Umbilical cord (tissue), 2 donors: Measurements from ENCODE around the gene GRHPR. TPM values are rescaled to one million over a fixed set of nuclear protein-coding genes. Genes with fewer than 3 reads are reported as not detected.
A peak's percentile ranks its signal among the peaks of the same experiment; 100 is the strongest.
"Not testable (repeated sequence)": the region's sequence is repeated elsewhere in the genome, so short reads cannot be mapped to it uniquely, and the experiment has no call there.

Experiments used
- DNase-seq: peaks from one replicate; pipeline ENCODE4 v3.0.0-alpha.2; 2015; ENCODE audit warnings: low spot score
- total RNA-seq: library from RNA; depleted of rRNA; stranded (reverse); fragments of >200 nt; gene quantifications from one replicate; pipeline ENCODE4 v1.2.3, GENCODE V29; 2014; ENCODE audit warnings: low replicate concordance; ENCODE audit not compliant: insufficient read depth

The GRHPR gene
- 66.0 TPM for total RNA-seq

GRCh38 chr9:37422289-37423104 lies at the start of gene GRHPR:
TSS of gene GRHPR (plus strand) at chr9:37422696. CDS start at chr9:37422751, 55 bp downstream.
- DNase-seq: peak; percentile 88

- no peak for DNase-seq
These were observed 49.7 kb upstream of the GRHPR start for GRCh38 chr9:37372839-37373238.

- DNase-seq: no peak
These were observed 48.9 kb upstream of the GRHPR start for GRCh38 chr9:37373621-37374020.

GRCh38 chr9:37374892-37375291 lies 47.6 kb upstream of the GRHPR start:
- no peak for DNase-seq

GRCh38 chr9:37377688-37378612 lies 44.5 kb upstream of the GRHPR start:
- DNase-seq: no peak

DNA sequence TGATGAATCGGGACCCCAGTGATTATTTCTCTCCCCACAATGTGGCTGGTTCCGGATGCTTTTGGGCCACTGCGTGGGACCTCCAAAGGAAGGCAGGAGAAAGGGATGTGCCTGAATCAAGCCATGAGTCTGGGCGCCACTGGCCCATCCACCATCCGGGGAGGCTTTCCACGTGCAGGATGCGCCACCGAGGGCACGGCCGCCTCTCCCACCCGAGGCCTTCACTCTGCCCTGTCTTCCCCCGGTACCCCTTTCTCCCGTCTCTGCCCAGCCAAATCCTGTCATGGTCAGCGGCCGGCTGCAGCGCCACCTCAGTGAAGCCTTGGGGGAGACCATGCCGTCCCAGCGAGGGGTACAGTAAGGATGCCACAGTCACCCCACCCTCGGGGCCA lies 43.9 kb upstream of the GRHPR start:
- DNase-seq: no peak

GRCh38 chr9:37379835-37380234 lies 42.7 kb upstream of the GRHPR start:
- DNase-seq: no peak

DNA sequence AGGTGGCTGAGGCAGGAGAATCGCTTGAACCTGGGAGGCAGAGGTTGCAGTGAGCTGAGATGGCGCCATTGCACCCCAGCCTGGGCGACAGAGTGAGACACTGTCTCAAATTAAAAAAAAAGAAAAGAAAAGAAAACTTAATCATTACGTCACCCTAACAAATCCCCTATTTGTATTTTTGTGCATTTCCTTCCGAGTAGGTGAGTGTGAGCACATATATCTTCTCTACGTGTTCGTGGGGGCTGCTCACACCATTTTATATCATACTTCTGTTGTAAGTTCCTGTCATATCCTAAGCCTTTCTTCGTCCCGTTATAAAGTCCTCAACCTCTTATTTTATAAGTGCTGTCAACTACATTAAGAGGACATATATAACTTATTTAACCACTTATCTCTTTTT lies 41.9 kb upstream of the GRHPR start:
- DNase-seq: no peak

DNA sequence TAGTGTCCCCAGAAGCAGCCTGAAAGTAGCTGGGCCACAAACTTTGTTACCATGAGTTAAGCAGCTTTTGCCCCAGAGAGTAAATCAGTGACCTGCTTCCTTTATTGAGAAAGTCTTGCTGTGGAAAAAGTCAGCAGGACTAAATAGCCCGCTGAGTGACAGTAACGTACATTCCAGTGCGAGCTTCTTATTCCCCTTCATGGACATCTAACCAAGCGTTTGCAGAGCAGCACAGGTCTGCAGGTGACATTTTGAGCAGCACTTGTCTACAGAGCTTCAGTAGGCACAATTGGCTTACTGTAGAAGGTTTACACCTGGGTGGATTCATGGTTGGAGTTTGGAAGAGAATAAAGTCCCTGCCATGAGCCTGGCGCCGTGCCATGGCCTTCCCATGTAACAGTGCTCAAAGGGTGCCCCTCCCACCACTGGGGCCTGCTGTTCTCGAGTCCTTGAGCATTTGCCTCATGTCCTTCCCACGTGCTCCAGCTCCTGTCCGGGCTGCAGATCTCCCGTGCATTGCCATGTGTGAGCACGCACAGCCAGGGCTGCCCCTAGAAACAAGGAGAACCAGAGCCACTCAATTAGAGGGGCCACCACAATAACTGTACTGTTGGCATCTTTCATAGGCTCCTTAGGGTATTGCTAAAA lies 41.3 kb upstream of the GRHPR start:
- DNase-seq: no peak

DNA sequence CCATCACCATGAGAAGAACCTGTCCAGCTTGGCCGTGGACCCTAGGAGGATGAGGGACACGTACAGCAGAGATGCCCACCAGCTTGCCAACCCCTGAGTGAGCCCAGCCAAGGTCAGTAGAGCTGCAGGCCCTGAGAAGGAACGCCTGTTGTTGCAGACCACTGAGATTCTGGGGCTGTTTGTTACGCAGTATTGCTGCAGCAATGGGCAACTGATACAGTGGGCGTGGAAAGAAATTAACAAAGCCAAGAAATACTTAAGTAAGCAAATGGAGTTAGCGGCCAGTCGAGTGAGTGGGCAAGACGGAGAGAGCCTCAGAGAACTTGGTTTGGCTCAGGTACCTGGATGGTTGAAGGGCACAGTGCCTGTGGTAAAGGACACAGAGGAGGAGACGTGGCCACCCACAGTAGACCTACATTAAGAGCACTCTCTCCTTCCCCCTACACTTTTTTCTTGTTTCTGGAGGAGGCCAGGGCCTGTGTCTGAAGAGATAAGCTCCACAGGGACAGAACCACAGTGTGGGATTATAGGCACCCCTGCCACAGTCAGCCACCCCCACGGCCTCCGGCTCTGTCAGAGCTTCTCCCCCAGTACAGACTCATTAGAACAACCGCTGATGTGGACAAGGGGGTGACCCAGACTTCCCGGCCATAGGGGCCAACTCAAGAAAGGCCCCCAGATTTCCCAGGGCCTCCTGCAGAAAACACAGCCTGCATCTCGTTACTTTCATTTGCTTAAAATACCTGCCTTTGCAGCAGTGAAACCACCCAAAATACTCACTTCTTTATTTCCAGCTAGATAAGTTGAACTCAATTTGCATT lies 40.1 kb upstream of the GRHPR start:
- DNase-seq: no peak

DNA sequence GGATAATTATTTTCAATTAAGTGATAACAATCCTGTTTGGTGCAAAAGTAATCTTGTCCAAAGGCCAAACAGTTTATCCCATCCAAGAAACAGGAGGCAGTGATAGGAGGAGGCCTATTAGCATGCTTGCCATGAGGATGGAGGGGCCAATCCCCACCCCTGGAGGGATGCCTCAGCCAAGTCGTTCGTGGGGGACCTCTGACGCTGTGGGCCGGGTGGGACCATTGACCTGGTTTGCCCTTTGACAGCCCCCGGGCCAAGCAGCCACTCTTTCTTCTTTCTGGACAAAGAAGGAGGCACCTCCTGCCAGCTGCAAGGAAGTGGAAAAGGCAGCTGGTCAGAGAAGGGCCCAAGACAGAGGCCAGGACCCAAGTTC lies 39.5 kb upstream of the GRHPR start:
- no peak for DNase-seq

- DNase-seq: no peak
These were observed 39.1 kb upstream of the GRHPR start for GRCh38 chr9:37383393-37383792.

DNA sequence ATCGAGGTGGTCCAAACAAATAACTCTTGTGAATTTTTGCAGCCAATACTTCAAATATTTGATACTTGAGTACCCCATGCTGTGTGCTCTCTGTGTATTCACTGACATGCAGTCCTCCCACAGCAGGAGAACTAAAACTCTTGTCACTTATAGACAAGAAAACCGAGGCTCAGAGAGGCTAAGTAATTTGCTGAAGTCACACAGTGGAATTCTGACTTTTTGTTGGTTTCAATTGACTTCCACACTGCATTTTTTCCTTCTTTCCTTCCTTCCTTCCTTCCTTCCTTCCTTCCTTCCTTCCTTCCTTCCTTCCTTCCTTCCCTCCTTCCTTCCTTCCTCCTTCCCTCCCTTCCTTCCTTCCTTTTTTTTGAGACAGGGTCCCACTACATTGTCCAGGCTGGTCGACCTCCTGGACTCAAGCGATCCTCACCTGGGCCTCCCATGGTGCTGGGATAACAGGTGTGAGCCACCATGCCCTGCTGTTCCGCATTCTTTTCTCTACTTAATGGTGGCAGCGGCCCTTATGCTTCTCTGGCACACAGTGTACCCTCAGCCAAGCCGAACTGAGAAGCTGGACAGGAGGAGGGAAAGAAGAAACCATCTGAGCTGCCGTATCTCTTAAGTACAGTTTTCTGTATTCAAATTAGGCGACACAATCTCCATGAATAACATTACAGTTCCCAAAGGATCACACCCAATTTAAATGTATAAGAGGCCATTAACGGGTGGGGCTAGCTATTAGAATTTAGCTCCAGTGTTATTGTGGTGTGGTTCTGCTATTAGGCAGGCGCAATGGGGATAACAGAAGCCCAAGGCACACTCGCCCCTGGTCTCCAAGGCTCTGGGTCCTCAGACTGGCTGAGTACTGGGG lies 38.4 kb upstream of the GRHPR start:
- no peak for DNase-seq

DNA sequence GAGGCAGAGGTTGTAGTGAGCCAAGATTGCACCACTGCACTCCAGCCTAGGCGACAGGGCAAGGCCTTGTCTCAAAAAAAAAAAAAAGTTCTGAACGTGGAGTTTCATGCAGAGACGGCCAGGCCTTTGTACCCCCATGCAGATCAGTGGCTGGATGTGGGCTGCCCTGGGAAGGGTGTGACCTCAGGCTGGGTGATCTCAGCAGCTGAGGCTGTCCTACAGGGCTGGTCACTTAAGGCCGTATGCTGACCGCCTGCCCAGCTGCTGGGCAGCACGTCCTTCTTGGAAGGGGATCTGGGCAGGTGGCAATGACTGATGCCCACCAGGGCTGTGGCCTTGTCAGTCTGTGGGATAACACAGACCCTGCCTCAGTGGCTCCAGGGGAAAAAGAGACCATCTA lies 37.2 kb upstream of the GRHPR start:
- DNase-seq: no peak

DNA sequence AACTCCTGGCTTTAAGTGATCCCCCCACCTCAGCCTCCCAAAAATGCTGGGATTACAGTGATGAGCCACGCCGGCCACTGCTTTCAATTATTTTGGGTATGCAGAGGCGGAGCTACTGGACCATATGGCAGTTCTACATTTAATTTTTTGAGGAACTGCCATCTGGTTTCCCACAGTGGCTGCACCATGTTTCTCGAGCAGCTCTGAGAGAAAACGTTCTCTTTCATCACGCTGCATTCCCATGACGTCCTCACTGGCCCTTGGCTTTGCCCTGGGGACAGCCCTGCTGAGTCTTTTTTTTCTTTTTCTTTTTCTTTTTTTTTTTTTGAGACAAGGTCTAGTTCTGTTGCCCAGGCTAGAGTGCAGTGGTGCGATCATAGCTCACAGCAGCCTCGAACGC lies 35.5 kb upstream of the GRHPR start:
- DNase-seq: no peak

DNA sequence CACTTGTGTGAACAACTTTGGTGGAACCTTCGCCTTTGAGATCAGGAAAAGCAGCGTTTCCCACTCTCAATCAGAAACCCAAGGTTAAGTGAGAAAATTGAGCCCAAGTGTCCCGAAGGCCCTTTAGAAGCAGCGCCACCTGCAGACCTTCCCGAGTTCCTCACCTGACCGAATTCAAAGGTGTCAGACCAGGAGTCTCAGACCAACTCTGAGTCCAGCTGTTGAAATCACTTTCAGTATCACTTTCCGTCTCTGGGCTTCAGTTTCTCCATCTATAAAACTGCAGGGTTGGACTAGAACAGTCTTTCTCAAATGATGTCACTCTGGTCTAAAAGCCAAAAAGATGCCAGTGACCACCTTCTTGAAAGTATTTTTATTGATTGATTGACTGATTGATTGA lies 31.7 kb upstream of the GRHPR start:
- DNase-seq: no peak

DNA sequence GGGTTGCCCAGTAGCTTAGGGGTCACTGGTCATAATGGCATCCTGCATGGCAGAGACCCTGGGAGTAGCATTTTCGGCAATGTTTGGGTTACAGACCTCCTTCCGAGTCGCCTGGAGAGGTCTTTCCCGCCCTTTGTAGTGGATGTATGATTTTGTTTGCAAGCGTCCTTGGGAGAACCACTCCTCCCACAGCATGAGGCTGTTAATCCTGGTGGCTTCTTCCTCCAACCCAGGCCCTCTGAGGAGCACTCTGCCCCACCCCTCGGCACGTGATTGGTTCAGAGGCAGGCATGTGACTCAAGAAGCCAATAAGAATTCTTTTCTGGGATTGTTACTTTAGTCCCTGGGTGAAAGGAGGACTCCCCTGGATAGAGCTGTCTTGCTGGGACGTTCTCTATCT lies 30.2 kb upstream of the GRHPR start:
- no peak for DNase-seq

DNA sequence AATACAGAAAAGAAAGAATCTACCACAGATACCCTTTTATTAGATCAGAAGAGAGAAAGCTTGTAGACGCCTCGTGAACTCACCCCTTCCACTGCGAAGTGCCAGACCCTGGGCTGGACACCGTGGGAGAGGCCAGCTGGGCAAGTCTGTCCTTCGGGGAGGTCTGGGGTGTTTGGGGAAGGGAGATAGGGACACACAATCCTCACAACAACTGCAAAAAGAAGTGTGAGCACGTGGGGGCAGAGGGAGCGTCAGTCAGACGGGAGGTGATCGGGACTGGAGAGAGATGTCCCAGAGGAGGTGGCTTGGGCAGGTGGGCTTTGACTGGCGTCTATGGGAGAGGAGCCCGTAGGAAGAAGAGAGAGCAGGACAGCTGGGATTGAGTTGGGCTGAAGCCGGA lies 27.3 kb upstream of the GRHPR start:
- no peak for DNase-seq

GRCh38 chr9:37395663-37396062 lies 26.8 kb upstream of the GRHPR start:
- DNase-seq: no peak

DNA sequence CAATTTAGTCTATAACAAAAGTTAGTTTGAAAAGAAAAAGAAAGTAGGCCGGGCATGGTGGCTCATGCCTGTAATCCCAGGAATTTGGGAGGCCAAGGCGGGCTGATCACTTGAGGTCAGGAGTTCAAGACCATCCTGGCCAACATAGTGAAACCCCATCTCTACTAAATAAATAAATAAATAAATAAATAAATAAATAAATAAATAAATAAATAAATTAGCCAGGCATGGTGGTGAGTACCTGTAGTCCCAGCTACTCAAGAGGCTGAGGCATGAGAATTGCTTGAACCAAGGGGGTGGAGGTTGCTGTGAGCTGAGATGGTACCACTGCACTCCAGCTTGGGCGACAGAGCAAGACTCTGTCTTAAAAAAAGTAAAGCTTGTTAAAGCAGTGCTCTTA lies 24.5 kb upstream of the GRHPR start:
- DNase-seq: not testable (repeated sequence)
